GM19025 (cell line): Measurements from ENCODE around the gene TMEM158.

ENCODE experiments used
- ATAC-seq: cut with Tn5 transposase; IDR thresholded peaks from one replicate; pipeline ENCODE4 v1.9.1; 2021; ENCODE audit warnings: mild to moderate bottlenecking, low read depth, moderate library complexity; ENCODE audit not compliant: unreplicated experiment

Gene TMEM158

DNA sequence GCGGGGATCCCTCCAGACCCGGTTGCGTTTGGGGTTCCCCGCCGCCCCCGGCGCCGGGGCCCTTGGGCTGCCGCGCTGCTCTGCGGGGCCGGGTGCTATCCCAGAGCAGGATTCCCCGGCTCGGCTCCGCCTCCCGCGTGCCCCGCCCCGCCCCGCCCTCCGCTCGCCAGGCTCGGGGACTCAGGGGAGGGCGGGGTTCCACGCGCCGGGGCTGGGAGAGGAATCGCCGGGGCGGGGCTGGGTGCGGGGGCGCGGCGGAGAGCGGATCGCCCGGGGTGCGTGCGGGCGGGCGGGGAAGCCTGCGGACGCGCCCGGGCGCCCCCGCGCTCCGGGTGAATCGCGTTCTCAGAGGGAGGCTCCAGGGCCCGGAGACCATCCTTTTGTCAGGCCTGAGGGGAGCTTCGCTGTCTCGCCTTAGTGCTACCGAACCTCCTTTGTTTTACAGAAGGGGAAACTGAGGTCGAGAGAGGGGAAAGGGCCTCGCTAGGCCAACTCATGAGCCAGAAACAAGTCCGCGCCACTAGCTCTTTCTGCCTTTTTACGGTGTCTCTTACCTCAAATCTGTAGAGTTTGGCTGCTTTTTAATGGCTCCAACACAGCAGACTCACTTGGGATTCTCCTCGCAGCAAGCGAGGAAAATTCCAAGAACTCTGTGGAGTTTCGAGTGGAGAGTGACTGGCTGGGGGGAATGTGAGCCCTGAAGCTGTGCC is at the start of gene TMEM158:
TMEM158 (minus strand) TSS at position 82 of the 710 bp plus-strand sequence. CDS start 260 bp downstream, outside the sequence.
- peak; percentile 82 for ATAC-seq

GRCh38 chr3:45275006-45275704 is 49.1 kb upstream of the TMEM158 start:
- ATAC-seq: no peak

DNA sequence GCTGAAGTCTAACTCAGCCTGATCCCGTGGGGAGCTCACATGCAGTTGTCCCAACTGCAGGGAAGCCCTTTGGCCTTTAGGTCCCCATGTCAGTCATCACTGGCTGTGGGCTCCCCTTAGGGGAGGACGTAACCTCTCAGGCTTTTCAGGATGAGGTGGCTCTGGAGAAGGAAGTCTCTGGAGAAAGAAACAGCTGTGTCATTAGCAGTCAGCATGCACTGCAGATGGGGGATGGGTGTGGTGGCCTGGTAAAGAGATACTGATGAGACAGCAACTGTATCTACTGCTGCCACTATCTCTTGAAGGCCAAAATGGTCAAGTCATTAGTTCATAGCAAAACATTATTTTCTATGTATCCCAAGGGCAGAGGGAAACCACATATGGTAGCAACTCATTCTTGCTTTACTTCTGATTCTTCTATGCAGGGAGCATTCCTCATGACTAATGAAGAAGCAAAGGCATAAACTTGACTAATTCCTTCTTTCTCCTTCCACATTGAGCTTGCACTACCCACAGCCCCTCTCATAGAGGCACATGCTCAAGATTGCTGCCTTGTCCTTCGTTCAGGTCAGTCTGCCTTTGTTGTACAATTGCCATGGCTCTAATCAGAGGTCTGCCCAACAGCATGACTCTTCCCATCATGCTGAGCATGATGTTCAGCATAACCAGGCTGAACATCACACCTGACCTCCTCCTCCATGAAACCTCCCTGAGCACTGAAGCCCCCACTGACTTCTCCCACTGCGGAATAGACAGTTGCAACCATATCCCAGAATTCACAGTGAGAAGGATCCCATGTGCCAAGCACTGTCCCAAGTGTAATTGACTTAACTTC is 47.8 kb upstream of the TMEM158 start:
- ATAC-seq: no peak

DNA sequence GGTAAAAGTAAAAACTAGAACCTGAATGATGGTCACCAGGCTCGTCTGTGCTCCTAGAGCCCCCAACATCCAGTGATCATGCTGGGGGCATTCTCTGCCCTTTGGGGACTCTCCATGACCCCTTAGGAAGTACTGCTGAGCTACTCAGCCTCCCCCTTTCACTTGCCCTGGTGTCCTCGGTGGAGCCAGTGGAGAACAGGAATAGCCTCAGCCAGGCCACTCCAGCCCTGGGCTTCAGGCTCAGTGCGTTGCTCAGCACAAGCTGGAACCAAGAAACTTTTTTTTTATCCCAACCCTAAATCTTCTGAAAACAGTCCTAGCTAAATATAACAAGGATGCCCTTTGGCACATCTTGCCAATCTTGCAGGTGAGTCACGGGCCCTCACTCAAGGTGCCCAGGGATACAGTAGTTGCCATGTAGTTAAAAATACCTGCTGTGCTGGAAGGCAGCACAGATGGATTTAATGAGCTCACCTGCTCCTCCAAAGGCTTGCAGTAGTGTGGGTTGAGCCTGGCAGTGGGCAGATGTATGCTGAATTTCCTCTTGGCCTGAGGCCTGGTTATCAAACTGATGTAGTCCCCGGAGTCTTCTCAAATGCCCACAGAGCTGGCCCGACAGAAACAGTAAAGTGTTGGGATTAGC is 46.9 kb upstream of the TMEM158 start:
- no peak for ATAC-seq

DNA sequence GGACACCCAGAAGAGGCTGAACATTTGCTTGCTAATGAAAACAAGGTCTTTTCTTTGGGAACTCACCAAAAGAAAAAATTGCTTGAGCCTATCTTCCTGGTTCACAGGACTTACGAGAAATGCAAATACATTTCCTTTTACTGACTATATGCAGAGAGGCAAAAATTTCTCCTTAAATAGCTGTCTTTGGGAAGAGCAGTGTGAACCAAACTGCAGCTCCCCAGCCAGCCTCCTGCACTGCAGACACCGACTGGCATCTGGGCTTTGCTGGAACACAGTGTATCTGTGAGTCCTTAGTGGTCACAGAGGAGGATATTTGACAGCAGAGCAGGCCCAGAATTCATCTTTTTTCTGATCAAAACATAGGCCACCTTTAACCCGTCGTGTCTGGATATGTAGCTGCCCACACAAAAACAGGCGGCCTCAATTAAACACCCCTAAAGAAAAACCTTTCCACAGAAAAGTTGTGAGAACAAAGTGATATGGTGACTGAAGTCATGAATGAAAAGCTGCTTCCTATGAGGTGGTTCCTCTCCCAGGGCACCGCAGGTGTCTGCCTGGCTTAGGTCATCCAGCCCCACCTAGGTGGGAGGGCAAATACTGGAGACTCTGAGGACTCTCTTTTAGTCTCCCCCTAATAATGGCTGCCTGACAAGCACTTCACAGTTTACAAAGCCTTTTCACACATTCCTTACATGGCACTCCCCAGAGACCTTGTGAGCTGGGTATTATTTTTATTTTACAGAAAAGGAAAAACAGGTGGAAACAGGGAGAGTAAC is 46.1 kb upstream of the TMEM158 start:
- no peak for ATAC-seq

GRCh38 chr3:45269952-45270351 is 43.9 kb upstream of the TMEM158 start:
- ATAC-seq: no peak

- no peak for ATAC-seq
These were observed 41.0 kb upstream of the TMEM158 start for GRCh38 chr3:45267097-45267496.

- ATAC-seq: no peak
These were observed 35.4 kb upstream of the TMEM158 start for GRCh38 chr3:45261333-45262110.

DNA sequence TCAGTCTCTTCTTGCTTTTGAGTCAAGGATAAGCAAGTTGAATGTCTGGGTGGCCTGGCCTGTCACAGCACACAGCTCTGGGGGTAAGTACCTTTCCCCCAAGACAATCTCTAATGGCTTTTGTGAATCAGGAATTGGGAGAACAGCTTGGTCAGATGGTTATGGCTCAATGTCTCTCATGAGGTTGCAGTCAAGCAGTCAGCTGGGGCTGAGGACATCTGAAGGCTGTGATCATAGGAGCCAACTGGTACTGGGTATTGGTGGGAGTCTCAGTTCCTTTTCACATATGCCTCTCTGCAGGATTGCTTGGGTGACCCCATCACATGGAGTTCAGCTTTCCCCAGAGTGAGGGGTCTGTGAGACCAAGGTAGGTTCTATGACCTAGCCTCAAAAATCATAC is 33.0 kb upstream of the TMEM158 start:
- no peak for ATAC-seq

- ATAC-seq: no peak
These were observed 32.2 kb upstream of the TMEM158 start for GRCh38 chr3:45258317-45258716.

- ATAC-seq: no peak
These were observed 27.2 kb upstream of the TMEM158 start for GRCh38 chr3:45253316-45253715.

GRCh38 chr3:45252826-45253225 is 26.7 kb upstream of the TMEM158 start:
- ATAC-seq: no peak

DNA sequence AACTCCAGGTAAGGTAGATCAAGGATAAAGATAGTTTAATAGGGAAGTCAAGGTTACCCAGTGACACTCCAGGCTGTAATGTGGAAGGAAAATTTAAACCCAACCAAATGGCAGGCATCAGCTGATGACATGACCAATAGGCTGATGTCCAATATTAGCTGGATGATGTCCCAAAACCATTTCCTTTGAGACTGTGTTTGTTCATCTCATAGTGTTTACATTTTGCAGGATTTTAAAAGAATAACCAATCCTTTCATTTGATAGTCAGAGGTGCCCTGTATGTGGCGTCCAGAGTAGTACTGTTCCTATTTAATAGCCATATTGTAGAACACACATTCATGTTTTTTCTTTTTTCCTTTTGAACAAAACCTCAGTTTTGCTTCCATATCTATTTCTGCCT is 23.3 kb upstream of the TMEM158 start:
- no peak for ATAC-seq

- ATAC-seq: no peak
These were observed 20.2 kb upstream of the TMEM158 start for GRCh38 chr3:45246241-45246640.

- ATAC-seq: no peak
These were observed 18.3 kb upstream of the TMEM158 start for GRCh38 chr3:45244356-45244755.

- ATAC-seq: no peak
These were observed 15.1 kb upstream of the TMEM158 start for GRCh38 chr3:45241206-45241605.

GRCh38 chr3:45240292-45240691 is 14.2 kb upstream of the TMEM158 start:
- no peak for ATAC-seq

- no peak for ATAC-seq
These were observed 13.2 kb upstream of the TMEM158 start for GRCh38 chr3:45239254-45239653.

DNA sequence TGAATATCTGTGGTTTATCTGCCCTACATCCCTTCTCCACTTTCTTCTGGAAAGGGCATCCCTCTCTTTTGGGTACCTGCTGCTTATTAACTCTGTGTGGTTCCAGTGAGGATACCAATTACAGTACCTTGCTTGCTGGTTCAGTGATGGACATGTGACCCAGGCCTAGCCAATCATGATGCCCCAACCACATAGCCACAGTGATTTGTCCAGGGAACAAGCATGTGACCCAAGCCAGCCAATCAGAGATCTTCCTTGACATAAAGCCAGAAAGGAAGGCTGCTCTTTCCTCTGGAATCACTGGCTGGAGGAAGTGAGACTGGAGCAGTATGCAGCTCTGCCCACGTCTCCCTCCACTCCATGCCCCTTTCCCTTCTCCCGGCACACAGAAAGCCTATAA is 10.9 kb upstream of the TMEM158 start:
- ATAC-seq: no peak
